ENCODE data around the gene CDKN1C.
"Not testable (repeated sequence)": the region's sequence is repeated elsewhere in the genome, so short reads cannot be mapped to it uniquely, and the experiment has no call there.

Gene CDKN1C

GRCh38 chr11:2909133-2909902, 23.7 kb upstream of the CDKN1C start:
- DNase-seq (ENCODE audit: low spot score) = no peak

GRCh38 chr11:2908130-2908529, 22.6 kb upstream of the CDKN1C start:
- no peak for DNase-seq (ENCODE audit: low spot score)

GRCh38 chr11:2905299-2905698, 19.7 kb upstream of the CDKN1C start:
- DNase-seq (ENCODE audit: low spot score) = not testable (repeated sequence)

- DNase-seq (ENCODE audit: low spot score) = no peak
Observed at GRCh38 chr11:2904153-2905052, 18.8 kb upstream of the CDKN1C start.

GRCh38 chr11:2903672-2904011, 18.1 kb upstream of the CDKN1C start:
- DNase-seq (ENCODE audit: low spot score) = no peak

- DNase-seq (ENCODE audit: low spot score) = no peak
Observed at GRCh38 chr11:2902784-2903671, 17.5 kb upstream of the CDKN1C start.

- DNase-seq (ENCODE audit: low spot score) = peak; percentile 86
Observed at GRCh38 chr11:2901854-2902783, 16.5 kb upstream of the CDKN1C start.

- no peak for DNase-seq (ENCODE audit: low spot score)
Observed at GRCh38 chr11:2901196-2901796, 15.7 kb upstream of the CDKN1C start.

GRCh38 chr11:2899080-2899783, 13.7 kb upstream of the CDKN1C start:
- DNase-seq (ENCODE audit: low spot score) = no peak

- DNase-seq (ENCODE audit: low spot score) = no peak
Observed at GRCh38 chr11:2898366-2899079, 12.9 kb upstream of the CDKN1C start.

- no peak for DNase-seq (ENCODE audit: low spot score)
Observed at GRCh38 chr11:2897048-2897447, 11.5 kb upstream of the CDKN1C start.

GRCh38 chr11:2896047-2896446, 10.5 kb upstream of the CDKN1C start:
- no peak for DNase-seq (ENCODE audit: low spot score)

- DNase-seq (ENCODE audit: low spot score) = no peak
Observed at GRCh38 chr11:2893935-2894334, 8.4 kb upstream of the CDKN1C start.

GRCh38 chr11:2892967-2893528, 7.5 kb upstream of the CDKN1C start:
- DNase-seq (ENCODE audit: low spot score) = no peak

GRCh38 chr11:2892215-2892966, 6.8 kb upstream of the CDKN1C start:
- peak; percentile 21 for DNase-seq (ENCODE audit: low spot score)

- DNase-seq (ENCODE audit: low spot score) = no peak
Observed at GRCh38 chr11:2891326-2892214, 6.0 kb upstream of the CDKN1C start.
